ENCODE data around the gene PTPN14.
A peak's percentile ranks its signal among the peaks of the same experiment; 100 is the strongest.

Gene PTPN14

GRCh38 chr1:214423045-214423444 is 128.4 kb downstream of the PTPN14 start:
- no peaks in the 10 kb centered on the region for H3K36me3 ChIP-seq (ENCODE audit: control insufficient read depth, insufficient read depth, low read length)
- no peak overlapping the region for H4K5ac ChIP-seq (ENCODE audit: low read length)
- H3K18ac ChIP-seq (ENCODE audit: low read length): peak overlapping the region; percentile 39
- H3K23ac ChIP-seq (ENCODE audit: low read length): no peak overlapping the region
- H2BK5ac ChIP-seq (ENCODE audit: low read length): no peak overlapping the region
- no peak overlapping the region for H2BK120ac ChIP-seq (ENCODE audit: low read depth, low read length)
- DNase-seq: peak; percentile 74
- H3K4me3 ChIP-seq (ENCODE audit: low read length): no peak overlapping the region
- peaks cover 34% of the 10 kb centered on the region for H3K79me2 ChIP-seq (ENCODE audit: control insufficient read depth, insufficient read depth, low read length)
- no peak overlapping the region for H2BK15ac ChIP-seq (replicated peaks; ENCODE audit: low read depth)
- no peak overlapping the region for H2AK5ac ChIP-seq (ENCODE audit: low read length)
- no CpG with 5 or more reads among the region's 5 CpGs for WGBS (ENCODE audit: extremely low coverage, insufficient coverage, low lambda C conversion rate)
- no peak overlapping the region for H3K4me2 ChIP-seq (ENCODE audit: low read length)
- no peak overlapping the region for H3K4ac ChIP-seq (ENCODE audit: low read depth, low read length)
- no peak overlapping the region for H3K9ac ChIP-seq (ENCODE audit: low read length)
- peaks cover 3% of the 10 kb centered on the region for H3K79me1 ChIP-seq (ENCODE audit: low read length)
- H3K56ac ChIP-seq (ENCODE audit: low read length): no peak overlapping the region
- no peak overlapping the region for H4K8ac ChIP-seq (ENCODE audit: low read depth, low read length)
- H3K27ac ChIP-seq (ENCODE audit: low read depth, low read length): no peak overlapping the region
- no peaks in the 10 kb centered on the region for H3K27me3 ChIP-seq (ENCODE audit: insufficient read depth, low read length, poor library complexity)
- peaks cover 15% of the 10 kb centered on the region for H3K4me1 ChIP-seq (ENCODE audit: control insufficient read depth, low read depth, low read length)

- Histone ChIP-seq H3K56ac (ENCODE audit: low read length) (no peak overlapping the region), H4K8ac (ENCODE audit: low read depth, low read length) (no peak overlapping the region), H3K27ac (ENCODE audit: low read depth, low read length) (no peak overlapping the region), H4K5ac (ENCODE audit: low read length) (peak overlapping the region; percentile 29), H3K9ac (ENCODE audit: low read length) (no peak overlapping the region), H2BK15ac (replicated peaks; ENCODE audit: low read depth) (peak overlapping the region; percentile 85), H3K4me3 (ENCODE audit: low read length) (no peak overlapping the region), H3K4ac (ENCODE audit: low read depth, low read length) (peak overlapping the region; percentile 26), H2AK5ac (ENCODE audit: low read length) (peak overlapping the region; percentile 76), H3K4me1 (ENCODE audit: control insufficient read depth, low read depth, low read length) (peaks cover 14% of the 10 kb centered on the region), H3K23ac (ENCODE audit: low read length) (no peak overlapping the region), H3K4me2 (ENCODE audit: low read length) (no peak overlapping the region), H2BK5ac (ENCODE audit: low read length) (peak overlapping the region; percentile 58), H3K79me1 (ENCODE audit: low read length) (peaks cover 4% of the 10 kb centered on the region), H3K18ac (ENCODE audit: low read length) (peak overlapping the region; percentile 39), H3K79me2 (ENCODE audit: control insufficient read depth, insufficient read depth, low read length) (peaks cover 39% of the 10 kb centered on the region), H3K36me3 (ENCODE audit: control insufficient read depth, insufficient read depth, low read length) (no peaks in the 10 kb centered on the region), H3K27me3 (ENCODE audit: insufficient read depth, low read length, poor library complexity) (no peaks in the 10 kb centered on the region), H2BK120ac (ENCODE audit: low read depth, low read length) (peak overlapping the region; percentile 6)
- DNase-seq: no peak
- WGBS (ENCODE audit: extremely low coverage, insufficient coverage, low lambda C conversion rate): no CpG with 5 or more reads among the region's 8 CpGs
Observed at GRCh38 chr1:214422137-214422671, 129.2 kb downstream of the PTPN14 start.

- DNase-seq: no peak
- no peak overlapping the region for H3K18ac ChIP-seq (ENCODE audit: low read length)
- H3K79me1 ChIP-seq (ENCODE audit: low read length): peaks cover 4% of the 10 kb centered on the region
- peak overlapping the region; percentile 99 for H2BK15ac ChIP-seq (replicated peaks; ENCODE audit: low read depth)
- H3K56ac ChIP-seq (ENCODE audit: low read length): peak overlapping the region; percentile 31
- H3K4me1 ChIP-seq (ENCODE audit: control insufficient read depth, low read depth, low read length): peaks cover 17% of the 10 kb centered on the region
- H3K79me2 ChIP-seq (ENCODE audit: control insufficient read depth, insufficient read depth, low read length): peaks cover 47% of the 10 kb centered on the region
- H4K8ac ChIP-seq (ENCODE audit: low read depth, low read length): no peak overlapping the region
- H2AK5ac ChIP-seq (ENCODE audit: low read length): no peak overlapping the region
- H3K9ac ChIP-seq (ENCODE audit: low read length): no peak overlapping the region
- H3K27ac ChIP-seq (ENCODE audit: low read depth, low read length): peak overlapping the region; percentile 39
- H3K27me3 ChIP-seq (ENCODE audit: insufficient read depth, low read length, poor library complexity): no peaks in the 10 kb centered on the region
- no peak overlapping the region for H2BK5ac ChIP-seq (ENCODE audit: low read length)
- H2BK120ac ChIP-seq (ENCODE audit: low read depth, low read length): peak overlapping the region; percentile 82
- no peak overlapping the region for H3K4me2 ChIP-seq (ENCODE audit: low read length)
- H3K4ac ChIP-seq (ENCODE audit: low read depth, low read length): peak overlapping the region; percentile 94
- H3K4me3 ChIP-seq (ENCODE audit: low read length): no peak overlapping the region
- WGBS (ENCODE audit: extremely low coverage, insufficient coverage, low lambda C conversion rate): no CpG with 5 or more reads among the region's 2 CpGs
- no peak overlapping the region for H3K23ac ChIP-seq (ENCODE audit: low read length)
- H4K5ac ChIP-seq (ENCODE audit: low read length): no peak overlapping the region
- H3K36me3 ChIP-seq (ENCODE audit: control insufficient read depth, insufficient read depth, low read length): no peaks in the 10 kb centered on the region
Observed at GRCh38 chr1:214420833-214421232, 130.6 kb downstream of the PTPN14 start.

GRCh38 chr1:214420341-214420740 is 131.1 kb downstream of the PTPN14 start:
- Histone ChIP-seq H4K8ac (ENCODE audit: low read depth, low read length) (no peak overlapping the region), H3K4me1 (ENCODE audit: control insufficient read depth, low read depth, low read length) (peaks cover 19% of the 10 kb centered on the region), H3K79me1 (ENCODE audit: low read length) (peaks cover 4% of the 10 kb centered on the region), H3K27me3 (ENCODE audit: insufficient read depth, low read length, poor library complexity) (no peaks in the 10 kb centered on the region), H3K4me3 (ENCODE audit: low read length) (no peak overlapping the region), H3K9ac (ENCODE audit: low read length) (no peak overlapping the region), H3K36me3 (ENCODE audit: control insufficient read depth, insufficient read depth, low read length) (no peaks in the 10 kb centered on the region), H3K18ac (ENCODE audit: low read length) (no peak overlapping the region), H2BK15ac (replicated peaks; ENCODE audit: low read depth) (no peak overlapping the region), H2AK5ac (ENCODE audit: low read length) (no peak overlapping the region), H3K79me2 (ENCODE audit: control insufficient read depth, insufficient read depth, low read length) (peaks cover 50% of the 10 kb centered on the region), H3K27ac (ENCODE audit: low read depth, low read length) (peak overlapping the region; percentile 39), H3K56ac (ENCODE audit: low read length) (no peak overlapping the region), H2BK5ac (ENCODE audit: low read length) (no peak overlapping the region), H4K5ac (ENCODE audit: low read length) (no peak overlapping the region), H3K4ac (ENCODE audit: low read depth, low read length) (peak overlapping the region; percentile 94), H3K23ac (ENCODE audit: low read length) (no peak overlapping the region), H2BK120ac (ENCODE audit: low read depth, low read length) (no peak overlapping the region), H3K4me2 (ENCODE audit: low read length) (no peak overlapping the region)
- no CpG with 5 or more reads among the region's 1 CpG for WGBS (ENCODE audit: extremely low coverage, insufficient coverage, low lambda C conversion rate)
- no peak for DNase-seq

- Histone ChIP-seq H3K36me3 (ENCODE audit: control insufficient read depth, insufficient read depth, low read length) (no peaks in the 10 kb centered on the region), H2BK15ac (replicated peaks; ENCODE audit: low read depth) (no peak overlapping the region), H3K4me1 (ENCODE audit: control insufficient read depth, low read depth, low read length) (peaks cover 19% of the 10 kb centered on the region), H3K4me2 (ENCODE audit: low read length) (peak overlapping the region; percentile 8), H4K8ac (ENCODE audit: low read depth, low read length) (no peak overlapping the region), H2AK5ac (ENCODE audit: low read length) (no peak overlapping the region), H3K18ac (ENCODE audit: low read length) (peak overlapping the region; percentile 100), H2BK5ac (ENCODE audit: low read length) (peak overlapping the region; percentile 93), H3K79me2 (ENCODE audit: control insufficient read depth, insufficient read depth, low read length) (peaks cover 50% of the 10 kb centered on the region), H3K56ac (ENCODE audit: low read length) (peak overlapping the region; percentile 77), H4K5ac (ENCODE audit: low read length) (no peak overlapping the region), H3K79me1 (ENCODE audit: low read length) (peaks cover 4% of the 10 kb centered on the region), H2BK120ac (ENCODE audit: low read depth, low read length) (peak overlapping the region; percentile 97), H3K4ac (ENCODE audit: low read depth, low read length) (peak overlapping the region; percentile 85), H3K27me3 (ENCODE audit: insufficient read depth, low read length, poor library complexity) (no peaks in the 10 kb centered on the region), H3K4me3 (ENCODE audit: low read length) (no peak overlapping the region), H3K27ac (ENCODE audit: low read depth, low read length) (peak overlapping the region; percentile 91), H3K23ac (ENCODE audit: low read length) (no peak overlapping the region), H3K9ac (ENCODE audit: low read length) (peak overlapping the region; percentile 44)
- peak; percentile 97 for DNase-seq
- no CpG with 5 or more reads among the region's 3 CpGs for WGBS (ENCODE audit: extremely low coverage, insufficient coverage, low lambda C conversion rate)
Observed at GRCh38 chr1:214419650-214420049, 131.8 kb downstream of the PTPN14 start.

- no CpG with 5 or more reads among the region's 1 CpG for WGBS (ENCODE audit: extremely low coverage, insufficient coverage, low lambda C conversion rate)
Observed at GRCh38 chr1:214418391-214418790, 133.0 kb downstream of the PTPN14 start.

More at GRCh38 chr1:214418391-214418790, 133.0 kb downstream of the PTPN14 start:
- no peak overlapping the region for H3K4me3 ChIP-seq (ENCODE audit: low read length)
- H2BK15ac ChIP-seq (replicated peaks; ENCODE audit: low read depth): peak overlapping the region; percentile 67
- peak overlapping the region; percentile 71 for H2BK5ac ChIP-seq (ENCODE audit: low read length)
- H3K27ac ChIP-seq (ENCODE audit: low read depth, low read length): peak overlapping the region; percentile 62
- no peak overlapping the region for H4K8ac ChIP-seq (ENCODE audit: low read depth, low read length)
- H4K5ac ChIP-seq (ENCODE audit: low read length): no peak overlapping the region
- DNase-seq: no peak
- H3K79me1 ChIP-seq (ENCODE audit: low read length): peaks cover 4% of the 10 kb centered on the region
- H2BK120ac ChIP-seq (ENCODE audit: low read depth, low read length): no peak overlapping the region
- H3K18ac ChIP-seq (ENCODE audit: low read length): peak overlapping the region; percentile 91
- H3K56ac ChIP-seq (ENCODE audit: low read length): peak overlapping the region; percentile 80
- no peak overlapping the region for H3K4me2 ChIP-seq (ENCODE audit: low read length)
- peaks cover 27% of the 10 kb centered on the region for H3K4me1 ChIP-seq (ENCODE audit: control insufficient read depth, low read depth, low read length)
- H3K4ac ChIP-seq (ENCODE audit: low read depth, low read length): peak overlapping the region; percentile 73
- no peak overlapping the region for H3K23ac ChIP-seq (ENCODE audit: low read length)
- no peaks in the 10 kb centered on the region for H3K36me3 ChIP-seq (ENCODE audit: control insufficient read depth, insufficient read depth, low read length)
- no peak overlapping the region for H3K9ac ChIP-seq (ENCODE audit: low read length)
- peak overlapping the region; percentile 70 for H2AK5ac ChIP-seq (ENCODE audit: low read length)
- no peaks in the 10 kb centered on the region for H3K27me3 ChIP-seq (ENCODE audit: insufficient read depth, low read length, poor library complexity)
- peaks cover 50% of the 10 kb centered on the region for H3K79me2 ChIP-seq (ENCODE audit: control insufficient read depth, insufficient read depth, low read length)
